ENCODE data around the gene TGM6.

Gene TGM6

DNA sequence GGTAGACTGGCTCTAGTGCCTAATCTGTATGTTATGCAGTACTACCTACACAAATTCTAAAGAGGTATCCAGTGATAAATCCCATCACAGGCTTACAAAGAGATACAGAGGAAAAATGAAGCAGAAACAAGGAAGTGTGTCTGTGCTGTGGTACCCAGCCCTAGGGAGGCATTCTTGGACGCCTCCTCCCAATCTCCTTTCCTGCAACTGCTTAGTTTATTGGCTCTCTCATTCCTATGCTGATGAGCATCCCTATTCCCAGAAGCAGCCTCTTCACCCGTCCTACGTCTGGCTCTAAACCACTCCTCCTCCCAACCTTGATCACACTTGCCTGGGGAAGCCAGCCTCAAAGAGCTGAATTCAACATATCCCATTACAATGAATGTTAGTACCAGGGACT lies 34.5 kb upstream of the TGM6 start:
- TF ChIP-seq, protein P1, sequence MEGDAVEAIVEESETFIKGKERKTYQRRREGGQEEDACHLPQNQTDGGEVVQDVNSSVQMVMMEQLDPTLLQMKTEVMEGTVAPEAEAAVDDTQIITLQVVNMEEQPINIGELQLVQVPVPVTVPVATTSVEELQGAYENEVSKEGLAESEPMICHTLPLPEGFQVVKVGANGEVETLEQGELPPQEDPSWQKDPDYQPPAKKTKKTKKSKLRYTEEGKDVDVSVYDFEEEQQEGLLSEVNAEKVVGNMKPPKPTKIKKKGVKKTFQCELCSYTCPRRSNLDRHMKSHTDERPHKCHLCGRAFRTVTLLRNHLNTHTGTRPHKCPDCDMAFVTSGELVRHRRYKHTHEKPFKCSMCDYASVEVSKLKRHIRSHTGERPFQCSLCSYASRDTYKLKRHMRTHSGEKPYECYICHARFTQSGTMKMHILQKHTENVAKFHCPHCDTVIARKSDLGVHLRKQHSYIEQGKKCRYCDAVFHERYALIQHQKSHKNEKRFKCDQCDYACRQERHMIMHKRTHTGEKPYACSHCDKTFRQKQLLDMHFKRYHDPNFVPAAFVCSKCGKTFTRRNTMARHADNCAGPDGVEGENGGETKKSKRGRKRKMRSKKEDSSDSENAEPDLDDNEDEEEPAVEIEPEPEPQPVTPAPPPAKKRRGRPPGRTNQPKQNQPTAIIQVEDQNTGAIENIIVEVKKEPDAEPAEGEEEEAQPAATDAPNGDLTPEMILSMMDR (conservative IDR thresholded peaks at IDR 0.05; ENCODE audit: low read length) = no peak
- TF ChIP-seq EZH2phosphoT487 (IDR thresholded peaks at IDR 0.05; ENCODE audit: borderline replicate concordance) = no peak

DNA sequence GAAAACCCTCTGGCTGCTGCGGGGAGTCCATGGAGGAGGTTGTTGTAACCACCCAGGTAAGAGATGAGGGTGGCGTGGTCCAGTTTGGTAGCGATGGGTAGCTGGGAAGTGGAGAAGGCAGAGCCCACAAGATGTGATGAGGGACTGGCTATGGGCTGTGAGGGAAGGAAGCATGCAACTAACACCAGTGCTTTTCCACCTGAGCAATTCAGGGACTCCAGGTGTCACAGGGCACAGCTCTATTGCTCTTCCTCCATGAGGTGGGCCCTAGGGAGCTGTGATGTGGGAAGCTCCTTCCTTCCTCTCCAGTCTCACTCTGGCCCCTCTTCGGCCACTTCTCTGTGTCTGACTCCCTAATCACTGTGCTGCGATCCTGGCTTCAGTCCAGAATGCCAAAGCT lies 32.4 kb upstream of the TGM6 start:
- Histone ChIP-seq H3K79me2 (ENCODE audit: insufficient read depth, low read length) (no peaks in the 10 kb centered on the region), H4K20me1 (ENCODE audit: insufficient read depth, low read length, poor library complexity, severe bottlenecking) (no peaks in the 10 kb centered on the region), H3K27me3 (ENCODE audit: insufficient read depth, low read length, poor library complexity, severe bottlenecking) (no peaks in the 10 kb centered on the region), H3K9ac (ENCODE audit: low read depth, low read length, poor library complexity, severe bottlenecking) (no peak overlapping the region), H2AFZ (ENCODE audit: low read length) (no peak overlapping the region), H3K36me3 (ENCODE audit: insufficient read depth, low read length) (no peaks in the 10 kb centered on the region), H3K4me3 (ENCODE audit: low read length, poor library complexity, severe bottlenecking) (no peak overlapping the region), H3K4me2 (ENCODE audit: low read depth, low read length, poor library complexity, severe bottlenecking) (no peak overlapping the region), H3K9me3 (ENCODE audit: insufficient read depth, low read depth, low read length) (0 out of 2 replicates have a peak, but pooled peaks cover 3% of the 10 kb centered on the region), H3F3A (ENCODE audit: low read depth) (no peaks in the 10 kb centered on the region), H3K9me2 (replicated peaks; ENCODE audit: low read depth, low read length) (no peaks in the 10 kb centered on the region), H3K4me1 (ENCODE audit: insufficient read depth, low read length, poor library complexity, severe bottlenecking) (no peaks in the 10 kb centered on the region)
- no peak for TF ChIP-seq EZH2phosphoT487 (IDR thresholded peaks at IDR 0.05; ENCODE audit: borderline replicate concordance)
- TF ChIP-seq, protein P1 (conservative IDR thresholded peaks at IDR 0.05; ENCODE audit: low read length) = no peak

More for the DNA sequence above, 34.5 kb upstream of the TGM6 start:
- Histone ChIP-seq H3K4me3 (ENCODE audit: low read length, poor library complexity, severe bottlenecking) (no peak overlapping the region), H2AFZ (ENCODE audit: low read length) (no peak overlapping the region), H3K4me2 (ENCODE audit: low read depth, low read length, poor library complexity, severe bottlenecking) (no peak overlapping the region), H3K36me3 (ENCODE audit: insufficient read depth, low read length) (no peaks in the 10 kb centered on the region), H3K4me1 (ENCODE audit: insufficient read depth, low read length, poor library complexity, severe bottlenecking) (no peaks in the 10 kb centered on the region), H3K79me2 (ENCODE audit: insufficient read depth, low read length) (no peaks in the 10 kb centered on the region), H3K9me3 (ENCODE audit: insufficient read depth, low read depth, low read length) (0 out of 2 replicates have a peak, but pooled peaks cover 3% of the 10 kb centered on the region), H3K9ac (ENCODE audit: low read depth, low read length, poor library complexity, severe bottlenecking) (no peak overlapping the region), H3K9me2 (replicated peaks; ENCODE audit: low read depth, low read length) (no peaks in the 10 kb centered on the region), H3F3A (ENCODE audit: low read depth) (no peaks in the 10 kb centered on the region), H4K20me1 (ENCODE audit: insufficient read depth, low read length, poor library complexity, severe bottlenecking) (no peaks in the 10 kb centered on the region), H3K27me3 (ENCODE audit: insufficient read depth, low read length, poor library complexity, severe bottlenecking) (no peaks in the 10 kb centered on the region)

DNA sequence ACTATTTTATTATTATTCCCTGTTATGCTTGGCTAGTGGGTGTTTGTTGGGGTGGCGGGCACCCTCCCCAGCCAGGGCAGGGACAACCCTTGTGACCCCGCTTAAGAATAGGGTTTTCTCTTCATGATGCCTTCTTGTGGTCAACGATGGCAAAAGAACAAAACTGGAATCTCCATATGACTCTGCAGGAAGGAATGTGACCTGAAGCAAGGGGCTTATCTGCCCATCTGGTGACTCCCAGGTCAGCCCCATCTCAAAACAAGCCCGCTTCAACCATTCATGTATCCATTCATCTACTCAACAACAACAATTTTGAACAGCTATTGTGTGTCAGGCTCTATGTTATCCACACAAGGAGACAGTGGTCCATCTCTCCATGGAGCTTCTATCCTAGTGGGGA lies 30.9 kb upstream of the TGM6 start:
- Histone ChIP-seq H3K9ac (ENCODE audit: low read depth, low read length, poor library complexity, severe bottlenecking) (no peak overlapping the region), H3K36me3 (ENCODE audit: insufficient read depth, low read length) (no peaks in the 10 kb centered on the region), H3K4me1 (ENCODE audit: insufficient read depth, low read length, poor library complexity, severe bottlenecking) (no peaks in the 10 kb centered on the region), H4K20me1 (ENCODE audit: insufficient read depth, low read length, poor library complexity, severe bottlenecking) (no peaks in the 10 kb centered on the region), H3K27me3 (ENCODE audit: insufficient read depth, low read length, poor library complexity, severe bottlenecking) (no peaks in the 10 kb centered on the region), H3K4me3 (ENCODE audit: low read length, poor library complexity, severe bottlenecking) (no peak overlapping the region), H3F3A (ENCODE audit: low read depth) (no peaks in the 10 kb centered on the region), H3K9me2 (replicated peaks; ENCODE audit: low read depth, low read length) (no peaks in the 10 kb centered on the region), H3K9me3 (ENCODE audit: insufficient read depth, low read depth, low read length) (0 out of 2 replicates have a peak, but pooled peaks cover 3% of the 10 kb centered on the region), H3K79me2 (ENCODE audit: insufficient read depth, low read length) (no peaks in the 10 kb centered on the region), H2AFZ (ENCODE audit: low read length) (no peak overlapping the region), H3K4me2 (ENCODE audit: low read depth, low read length, poor library complexity, severe bottlenecking) (no peak overlapping the region)
- TF ChIP-seq, protein P1 (conservative IDR thresholded peaks at IDR 0.05; ENCODE audit: low read length) = no peak
- no peak for TF ChIP-seq EZH2phosphoT487 (IDR thresholded peaks at IDR 0.05; ENCODE audit: borderline replicate concordance)

Measured in Loucy (cell line).